Measurements from ENCODE around the gene VSIG10L2.

GRCh38 chr11:125922156-125922555, 23.7 kb upstream of the VSIG10L2 start:
- TF ChIP-seq CTCF (IDR thresholded peaks at IDR 0.05) (no peak), POLR2A (IDR thresholded peaks at IDR 0.05) (no peak)

Measured in esophagus squamous epithelium (tissue), 4 donors.